Ishikawa (cell line): ENCODE measurements around the gene DNAJB12.

Experiments used
- CEBPB ChIP-seq: IDR thresholded peaks from 2 replicates; pipeline ENCODE4 v1.6.1; 2012
- CREB1 ChIP-seq: IDR thresholded peaks from 2 replicates; pipeline ENCODE4 v1.6.1; 2012; ENCODE audit warnings: low read depth
- EGR1 ChIP-seq: IDR thresholded peaks from 2 replicates; pipeline ENCODE4 v1.6.1; 2012
- EP300 ChIP-seq: IDR thresholded peaks from 2 replicates; pipeline ENCODE4 v1.6.1; 2012; ENCODE audit warnings: borderline replicate concordance
- FOXM1 ChIP-seq: IDR thresholded peaks from 2 replicates; pipeline ENCODE4 v1.6.1; 2012; ENCODE audit warnings: low read depth, borderline replicate concordance
- NFIC ChIP-seq: IDR thresholded peaks from 2 replicates; pipeline ENCODE4 v1.6.1; 2012
- RAD21 ChIP-seq: IDR thresholded peaks from 2 replicates; pipeline ENCODE4 v1.6.1; 2012; ENCODE audit warnings: low read depth
- TAF1 ChIP-seq: IDR thresholded peaks from 2 replicates; pipeline ENCODE4 v1.6.1; 2012; ENCODE audit warnings: low read depth, mild to moderate bottlenecking
- TCF12 ChIP-seq: IDR thresholded peaks from 2 replicates; pipeline ENCODE4 v1.6.1; 2012; ENCODE audit warnings: low read depth
- TEAD4 ChIP-seq: IDR thresholded peaks from 2 replicates; pipeline ENCODE4 v1.6.1; 2012
- YY1 ChIP-seq: IDR thresholded peaks from 2 replicates; pipeline ENCODE4 v1.6.1; 2012; ENCODE audit warnings: low read depth
- ZBTB7A ChIP-seq: IDR thresholded peaks from 2 replicates; pipeline ENCODE4 v1.6.1; 2012; ENCODE audit warnings: low read depth
- TF ChIP-seq, protein P1 (sequence below): IDR thresholded peaks from 2 replicates; pipeline ENCODE4 v1.6.1; 2012
- TF ChIP-seq, protein P2 (sequence below): IDR thresholded peaks from 2 replicates; pipeline ENCODE4 v1.6.1; 2012; ENCODE audit warnings: low read depth, mild to moderate bottlenecking
- TF ChIP-seq, protein P3 (sequence below): IDR thresholded peaks from 2 replicates; pipeline ENCODE4 v1.6.1; 2012

DNAJB12 gene

DNA sequence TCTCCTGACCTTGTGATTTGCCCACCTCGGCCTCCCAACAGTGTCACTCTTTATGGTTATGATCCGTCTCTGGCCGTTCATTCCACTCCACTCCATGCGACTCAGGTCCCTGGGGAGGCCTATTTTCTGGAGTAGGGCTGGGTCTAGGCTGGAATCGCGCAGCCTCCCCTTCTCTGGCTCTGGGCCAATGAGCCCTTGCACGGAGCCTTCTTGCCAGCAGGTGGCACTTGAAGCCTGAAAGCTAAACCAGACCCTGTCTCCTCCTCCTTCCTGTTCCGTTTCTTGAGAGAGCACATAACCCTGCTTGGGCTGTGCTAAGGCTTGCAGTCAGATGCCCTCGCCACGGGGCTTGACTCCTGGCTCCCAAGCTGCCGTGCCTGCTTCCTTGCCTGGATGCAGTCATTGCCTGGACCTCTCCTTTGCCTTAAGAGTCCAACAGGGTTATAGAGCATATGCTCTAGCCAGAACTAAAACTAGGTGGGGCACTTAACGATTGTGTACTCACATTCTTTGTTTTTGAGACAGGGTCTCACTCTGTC lies 9.6 kb upstream of the DNAJB12 start:
- TF ChIP-seq NFIC: peak; percentile 99
- TF ChIP-seq, protein P1, sequence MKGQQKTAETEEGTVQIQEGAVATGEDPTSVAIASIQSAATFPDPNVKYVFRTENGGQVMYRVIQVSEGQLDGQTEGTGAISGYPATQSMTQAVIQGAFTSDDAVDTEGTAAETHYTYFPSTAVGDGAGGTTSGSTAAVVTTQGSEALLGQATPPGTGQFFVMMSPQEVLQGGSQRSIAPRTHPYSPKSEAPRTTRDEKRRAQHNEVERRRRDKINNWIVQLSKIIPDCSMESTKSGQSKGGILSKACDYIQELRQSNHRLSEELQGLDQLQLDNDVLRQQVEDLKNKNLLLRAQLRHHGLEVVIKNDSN: no peak
- peak; percentile 96 for TF ChIP-seq RAD21
- TF ChIP-seq FOXM1: no peak

DNA sequence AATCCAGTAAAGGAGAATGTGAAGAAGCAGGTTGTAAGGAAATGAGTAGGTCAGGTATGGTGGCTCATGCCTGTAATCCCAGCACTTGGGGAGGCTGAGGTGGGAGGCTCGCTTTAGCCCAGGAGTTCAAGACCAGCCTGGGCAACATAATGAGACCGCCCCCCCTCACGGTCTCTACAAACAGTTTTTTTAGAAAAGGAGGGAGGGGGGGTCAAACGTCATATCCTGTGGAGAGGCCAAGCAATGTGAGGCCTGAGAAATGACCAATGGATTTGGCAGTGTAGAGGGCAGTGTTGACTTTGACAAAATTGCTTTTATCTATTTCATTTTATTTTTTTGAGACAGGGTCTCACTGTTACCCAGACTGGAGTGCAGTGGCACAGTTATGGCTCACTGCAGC lies 2.3 kb upstream of the DNAJB12 start:
- TF ChIP-seq TEAD4 (no peak), NFIC (no peak), RAD21 (no peak), CREB1 (no peak), EGR1 (no peak), FOXM1 (no peak), ZBTB7A (no peak), CEBPB (no peak), TCF12 (no peak), TAF1 (no peak), EP300 (no peak), YY1 (no peak)
- TF ChIP-seq, protein P2, sequence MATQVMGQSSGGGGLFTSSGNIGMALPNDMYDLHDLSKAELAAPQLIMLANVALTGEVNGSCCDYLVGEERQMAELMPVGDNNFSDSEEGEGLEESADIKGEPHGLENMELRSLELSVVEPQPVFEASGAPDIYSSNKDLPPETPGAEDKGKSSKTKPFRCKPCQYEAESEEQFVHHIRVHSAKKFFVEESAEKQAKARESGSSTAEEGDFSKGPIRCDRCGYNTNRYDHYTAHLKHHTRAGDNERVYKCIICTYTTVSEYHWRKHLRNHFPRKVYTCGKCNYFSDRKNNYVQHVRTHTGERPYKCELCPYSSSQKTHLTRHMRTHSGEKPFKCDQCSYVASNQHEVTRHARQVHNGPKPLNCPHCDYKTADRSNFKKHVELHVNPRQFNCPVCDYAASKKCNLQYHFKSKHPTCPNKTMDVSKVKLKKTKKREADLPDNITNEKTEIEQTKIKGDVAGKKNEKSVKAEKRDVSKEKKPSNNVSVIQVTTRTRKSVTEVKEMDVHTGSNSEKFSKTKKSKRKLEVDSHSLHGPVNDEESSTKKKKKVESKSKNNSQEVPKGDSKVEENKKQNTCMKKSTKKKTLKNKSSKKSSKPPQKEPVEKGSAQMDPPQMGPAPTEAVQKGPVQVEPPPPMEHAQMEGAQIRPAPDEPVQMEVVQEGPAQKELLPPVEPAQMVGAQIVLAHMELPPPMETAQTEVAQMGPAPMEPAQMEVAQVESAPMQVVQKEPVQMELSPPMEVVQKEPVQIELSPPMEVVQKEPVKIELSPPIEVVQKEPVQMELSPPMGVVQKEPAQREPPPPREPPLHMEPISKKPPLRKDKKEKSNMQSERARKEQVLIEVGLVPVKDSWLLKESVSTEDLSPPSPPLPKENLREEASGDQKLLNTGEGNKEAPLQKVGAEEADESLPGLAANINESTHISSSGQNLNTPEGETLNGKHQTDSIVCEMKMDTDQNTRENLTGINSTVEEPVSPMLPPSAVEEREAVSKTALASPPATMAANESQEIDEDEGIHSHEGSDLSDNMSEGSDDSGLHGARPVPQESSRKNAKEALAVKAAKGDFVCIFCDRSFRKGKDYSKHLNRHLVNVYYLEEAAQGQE: no peak
- TF ChIP-seq, protein P3, sequence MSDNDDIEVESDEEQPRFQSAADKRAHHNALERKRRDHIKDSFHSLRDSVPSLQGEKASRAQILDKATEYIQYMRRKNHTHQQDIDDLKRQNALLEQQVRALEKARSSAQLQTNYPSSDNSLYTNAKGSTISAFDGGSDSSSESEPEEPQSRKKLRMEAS: no peak
- TF ChIP-seq, protein P1: no peak

DNA sequence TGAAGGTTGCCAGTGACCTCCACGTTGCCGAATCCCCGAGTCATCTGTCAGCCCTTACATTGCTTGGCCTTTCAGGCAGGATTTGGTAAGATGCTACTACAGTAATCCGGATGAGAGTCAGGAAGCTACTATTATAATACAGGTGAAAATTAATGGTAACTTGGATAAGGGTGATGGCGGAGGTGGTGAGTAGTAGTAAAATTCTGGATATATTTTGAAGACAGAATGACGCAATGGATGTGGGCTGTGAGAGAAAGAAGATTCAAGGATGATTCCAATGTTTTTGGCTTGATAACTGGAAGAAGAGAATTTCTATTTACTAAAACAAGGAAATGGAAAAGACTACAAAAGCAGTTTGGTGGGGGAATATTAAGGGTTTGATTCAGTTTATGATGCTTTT lies 1.4 kb upstream of the DNAJB12 start:
- TF ChIP-seq CEBPB: no peak

DNA sequence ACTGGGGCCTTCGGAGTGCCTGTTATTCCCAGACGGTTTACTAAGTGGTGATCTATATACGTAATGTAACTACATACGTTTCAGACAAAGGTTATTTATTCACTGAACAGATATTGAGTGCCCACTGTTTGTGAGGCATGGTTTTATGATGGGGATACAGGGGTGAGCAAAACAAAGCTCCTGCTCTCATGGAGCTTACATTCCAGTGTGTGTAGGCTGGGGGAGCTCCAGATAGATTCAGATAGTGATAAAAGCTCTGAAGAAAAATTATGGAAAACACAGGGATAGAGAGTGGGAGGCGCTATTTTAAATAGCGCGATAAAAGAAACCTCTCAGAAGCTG lies 466 bp upstream of the DNAJB12 start:
- no peak for TF ChIP-seq TEAD4
- no peak for TF ChIP-seq YY1
- TF ChIP-seq EGR1: no peak
- TF ChIP-seq, protein P3: peak; percentile 1; the same call in 1 of the 2 replicates

DNA sequence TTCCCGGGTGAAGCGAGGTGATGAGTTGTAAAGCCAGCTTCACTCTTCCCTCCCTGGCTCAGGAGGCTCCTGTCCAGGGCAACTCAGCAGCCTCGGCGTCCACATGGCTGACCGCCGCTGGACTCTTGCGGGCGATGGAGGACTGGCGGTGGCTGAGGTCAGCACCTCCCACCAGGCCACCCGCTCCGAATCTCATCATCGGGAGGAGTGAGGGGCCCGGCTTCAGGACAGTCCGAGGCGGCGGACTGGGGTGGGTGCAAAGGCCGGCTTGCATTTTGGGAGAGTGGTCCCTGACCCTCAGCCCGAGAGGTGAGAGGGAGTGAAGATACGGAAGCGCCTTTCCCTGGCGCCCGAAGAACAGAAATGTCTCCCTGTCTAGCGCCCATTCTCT lies 759 bp downstream of the DNAJB12 start:
- no peak for TF ChIP-seq CEBPB
- no peak for TF ChIP-seq NFIC
- TF ChIP-seq, protein P3: peak; percentile 42; the same call in 1 of the 2 replicates
- peak; percentile 25; the same call in 1 of the 2 replicates for TF ChIP-seq YY1
- no peak for TF ChIP-seq ZBTB7A
- TF ChIP-seq, protein P1: no peak

DNA sequence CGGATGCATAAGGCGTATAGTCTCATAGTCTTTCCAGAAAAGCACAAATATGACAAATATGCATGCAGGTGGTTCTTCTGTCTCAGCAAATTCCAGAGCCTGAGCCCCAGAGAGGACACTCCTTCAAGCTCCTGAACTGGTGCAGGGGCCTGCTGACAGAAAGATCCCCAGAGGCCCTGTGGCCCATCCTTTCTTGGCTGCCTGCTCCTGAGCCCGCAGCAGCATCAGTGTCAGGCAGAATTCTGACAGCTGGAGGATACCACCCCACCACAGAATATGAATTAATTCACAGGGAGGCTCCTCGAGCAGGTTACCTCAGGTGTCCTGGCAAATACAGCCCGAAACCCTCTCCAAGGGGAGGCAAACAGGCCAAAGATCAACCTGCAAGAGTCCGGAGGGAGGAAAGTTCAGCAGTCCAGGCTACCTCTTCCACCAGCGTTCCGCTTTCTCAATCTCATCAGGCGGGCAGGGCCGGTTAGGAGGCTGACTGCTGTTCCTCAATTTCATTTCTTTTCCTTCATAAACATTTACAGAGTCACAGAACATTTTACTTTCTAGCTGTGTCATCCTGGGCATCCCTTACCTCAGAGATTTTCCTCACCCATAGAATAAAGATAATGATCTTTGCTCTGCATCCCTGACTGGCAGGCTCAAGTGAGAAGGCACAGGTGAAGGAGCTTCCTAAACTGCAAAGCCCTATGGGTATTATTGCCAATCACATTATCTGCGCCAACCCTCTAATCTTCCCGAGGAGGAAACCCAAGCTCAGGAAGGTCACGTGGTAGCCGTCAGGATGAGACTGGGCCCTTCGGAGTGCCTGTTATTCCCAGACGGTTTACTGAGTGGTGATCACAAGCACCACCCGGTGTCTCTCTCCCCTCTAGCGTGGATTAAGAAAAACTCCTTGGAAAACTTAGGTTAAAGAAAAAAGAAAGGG lies 1.4 kb downstream of the DNAJB12 start:
- TF ChIP-seq, protein P1: peak; percentile 82
- TF ChIP-seq EP300: no peak
- TF ChIP-seq YY1: no peak
- no peak for TF ChIP-seq TAF1
- no peak for TF ChIP-seq EGR1

DNA sequence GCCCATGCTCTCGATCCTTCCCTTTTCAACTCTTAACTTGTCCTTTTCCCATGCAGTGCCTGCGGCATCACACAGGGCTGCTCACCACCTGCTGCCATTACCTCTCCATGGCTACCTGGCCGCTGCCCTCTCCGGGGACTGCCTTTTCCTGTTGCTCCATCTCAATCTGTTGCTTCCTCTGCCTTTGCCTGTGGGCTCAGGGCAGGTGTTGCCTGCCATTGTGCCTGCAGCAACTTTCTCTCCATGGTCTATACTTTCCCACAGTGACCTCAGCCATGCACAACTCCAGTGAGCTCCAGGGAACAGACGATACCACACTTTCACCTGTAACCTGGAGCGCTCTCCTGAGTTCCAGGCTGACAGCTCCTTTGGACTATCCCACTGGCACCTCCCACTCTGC lies 3.2 kb downstream of the DNAJB12 start:
- no peak for TF ChIP-seq YY1
- no peak for TF ChIP-seq RAD21
- TF ChIP-seq CREB1: no peak
- TF ChIP-seq, protein P1: no peak
- TF ChIP-seq, protein P3: no peak
- TF ChIP-seq FOXM1: no peak
- no peak for TF ChIP-seq TCF12
- no peak for TF ChIP-seq CEBPB
- TF ChIP-seq EP300: no peak
